GM23338 (cell line): ENCODE measurements around the gene TBX2. TPM values are rescaled to one million over a fixed set of nuclear protein-coding genes. Genes with fewer than 3 reads are reported as not detected.

Experiments
- ATAC-seq: fragments of 200-7000 bp; cut with Tn5 transposase; 3 replicates; pipeline ENCODE4 v1.9.1; 2020
- DNase-seq: peaks from one replicate; pipeline ENCODE4 v3.0.0-alpha.2; 2015; ENCODE audit warnings: low spot score
- H2AFZ ChIP-seq: fragments of 200-600 bp; sonication (generic); 2 replicates; pipeline ENCODE4 v1.8.0; 2016; ENCODE audit warnings: antibody characterized with exemption, mild to moderate bottlenecking, moderate library complexity
- H3F3A ChIP-seq: fragments of 200-600 bp; sonication (generic); replicated peaks from 2 replicates; pipeline ENCODE4 v1.8.0; 2017; ENCODE audit warnings: antibody characterized with exemption, mixed run types, low read depth
- H3K27ac ChIP-seq: fragments of 200-600 bp; sonication (generic); 2 replicates; pipeline ENCODE4 v1.6.1; 2016; ENCODE audit warnings: low read depth
- H3K27me3 ChIP-seq: fragments of 200-600 bp; sonication (generic); 2 replicates; pipeline ENCODE4 v1.8.0; 2016; ENCODE audit warnings: mild to moderate bottlenecking, mixed run types, moderate library complexity; ENCODE audit not compliant: insufficient read depth
- H3K36me3 ChIP-seq: fragments of 200-600 bp; sonication (generic); 2 replicates; pipeline ENCODE4 v1.8.0; 2016; ENCODE audit warnings: mild to moderate bottlenecking; ENCODE audit not compliant: insufficient read depth
- H3K4me1 ChIP-seq: fragments of 200-600 bp; sonication (generic); 2 replicates; pipeline ENCODE4 v1.8.0; 2016; ENCODE audit warnings: mild to moderate bottlenecking, moderate library complexity; ENCODE audit not compliant: insufficient read depth
- H3K4me2 ChIP-seq: fragments of 200-600 bp; sonication (generic); 2 replicates; pipeline ENCODE4 v1.7.1; 2017; ENCODE audit warnings: mixed run types
- H3K4me3 ChIP-seq: fragments of 200-600 bp; sonication (generic); 2 replicates; pipeline ENCODE4 v1.6.1; 2016; ENCODE audit warnings: mixed run types
- H3K79me2 ChIP-seq: fragments of 200-600 bp; sonication (generic); replicated peaks from 2 replicates; pipeline ENCODE4 v1.8.0; 2017; ENCODE audit warnings: mild to moderate bottlenecking; ENCODE audit not compliant: insufficient read depth
- H3K9me2 ChIP-seq: fragments of 200-600 bp; sonication (generic); 2 replicates; pipeline ENCODE4 v1.8.0; 2017; ENCODE audit not compliant: insufficient read depth
- H4K20me1 ChIP-seq: fragments of 200-600 bp; sonication (generic); replicated peaks from 2 replicates; pipeline ENCODE4 v1.8.0; 2017; ENCODE audit warnings: mild to moderate bottlenecking; ENCODE audit not compliant: insufficient read depth
- H3K27ac Mint-ChIP-seq: 2 replicates; pipeline ENCODE4 v1.8.0; 2020; ENCODE audit warnings: inconsistent platforms, mild to moderate bottlenecking, moderate library complexity, mixed read lengths
- H3K27me3 Mint-ChIP-seq: 3 replicates; pipeline ENCODE4 v1.8.0; 2022; ENCODE audit warnings: low read depth, mild to moderate bottlenecking, moderate library complexity, mixed read lengths, inconsistent platforms; ENCODE audit not compliant: insufficient read depth, poor library complexity
- H3K36me3 Mint-ChIP-seq: 3 replicates; pipeline ENCODE4 v1.8.0; 2021; ENCODE audit warnings: low read depth, mild to moderate bottlenecking, inconsistent platforms, moderate library complexity, mixed read lengths
- H3K4me1 Mint-ChIP-seq: 3 replicates; pipeline ENCODE4 v1.8.0; 2020; ENCODE audit warnings: mild to moderate bottlenecking, inconsistent platforms, mixed read lengths
- H3K4me3 Mint-ChIP-seq: 3 replicates; pipeline ENCODE4 v1.8.0; 2021; ENCODE audit warnings: moderate library complexity, mild to moderate bottlenecking, inconsistent platforms, mixed read lengths
- H3K9me3 Mint-ChIP-seq: 3 replicates; pipeline ENCODE4 v1.8.0; 2020; ENCODE audit warnings: moderate library complexity, mild to moderate bottlenecking, inconsistent platforms, mixed read lengths
- CREB1 ChIP-seq: fragments of 250-450 bp; sonication (Bioruptor Pico); IDR thresholded peaks from 2 replicates; pipeline ENCODE4 v1.5.0; 2020; ENCODE audit warnings: low read depth, mild to moderate bottlenecking, moderate library complexity
- CTCF ChIP-seq, 2 experiments: fragments of 200-600 bp in 1 of 2; sonication (generic) in 1 of 2; conservative IDR thresholded peaks; 2 replicates each; pipeline versions ENCODE4 v1.5.1 to v1.6.1; 2016 to 2017; ENCODE audit warnings: antibody characterized with exemption in 2 of 2, low read depth in 2 of 2, mild to moderate bottlenecking in 2 of 2, moderate library complexity in 1 of 2
- ETS1 ChIP-seq: IDR thresholded peaks from 2 replicates; pipeline ENCODE4 v1.6.1; 2016; ENCODE audit warnings: antibody characterized with exemption
- EZH2 ChIP-seq: fragments of 200-600 bp; sonication (generic); IDR thresholded peaks from one replicate; pipeline ENCODE4 v1.8.0; 2017; ENCODE audit warnings: antibody characterized with exemption, mild to moderate bottlenecking, low read depth; ENCODE audit not compliant: unreplicated experiment
- EZH2phosphoT487 ChIP-seq: fragments of 200-600 bp; sonication (generic); IDR thresholded peaks from one replicate; pipeline ENCODE4 v1.8.1; 2018; ENCODE audit warnings: antibody characterized with exemption; ENCODE audit not compliant: unreplicated experiment
- JUNB ChIP-seq: IDR thresholded peaks from one replicate; pipeline ENCODE4 v1.6.1; 2016; ENCODE audit warnings: antibody characterized with exemption; ENCODE audit not compliant: unreplicated experiment
- NANOG ChIP-seq: IDR thresholded peaks from 2 replicates; pipeline ENCODE4 v1.6.1; 2016; ENCODE audit warnings: antibody characterized with exemption, borderline replicate concordance
- POLR2AphosphoS5 ChIP-seq: IDR thresholded peaks from 2 replicates; pipeline ENCODE4 v1.6.1; 2016; ENCODE audit warnings: antibody characterized with exemption, low read depth
- REST ChIP-seq: IDR thresholded peaks from one replicate; pipeline ENCODE4 v1.6.1; 2018; ENCODE audit warnings: antibody characterized with exemption; ENCODE audit not compliant: unreplicated experiment
- STAT1 ChIP-seq: IDR thresholded peaks from one replicate; pipeline ENCODE4 v1.6.1; 2016; ENCODE audit warnings: antibody characterized with exemption; ENCODE audit not compliant: unreplicated experiment
- ZNF114 ChIP-seq: fragments of 250-450 bp; sonication (Bioruptor Pico); IDR thresholded peaks from 2 replicates; pipeline ENCODE4 v1.5.0; 2020; ENCODE audit warnings: mild to moderate bottlenecking, moderate library complexity
- ZNF331 ChIP-seq: fragments of 250-450 bp; sonication (Bioruptor Pico); IDR thresholded peaks from 2 replicates; pipeline ENCODE4 v1.5.0; 2020; ENCODE audit warnings: low read depth, mild to moderate bottlenecking, moderate library complexity
- ZNF462 ChIP-seq: fragments of 250-450 bp; sonication (Bioruptor Pico); IDR thresholded peaks from 2 replicates; pipeline ENCODE4 v1.5.0; 2020; ENCODE audit warnings: mild to moderate bottlenecking, moderate library complexity
- polyA plus RNA-seq: library from polyadenylated mRNA; unstranded; fragments of >200 nt; fragmentation: Nextera tagmentation; extraction: Ambion mirVana; gene quantifications from 2 replicates; pipeline ENCODE4 v1.2.1, GENCODE V29; 2016
- total RNA-seq: library from RNA; depleted of rRNA; stranded (reverse); fragments of >200 nt; shearing (Covaris generic); gene quantifications from 2 replicates; pipeline ENCODE4 v1.2.3, GENCODE V29; 2014

TBX2 gene
- total and polyA plus RNA-seq, 2 experiments from 2014 or later, result not detected

GRCh38 chr17:61362396-61362795, 37.2 kb upstream of the TBX2 start:
- H3K27me3 Mint-ChIP-seq, result no peaks in the 10 kb centered on the region
- DNase-seq (no peak), ATAC-seq (no peak)
- no peak overlapping the region for H3K4me2 ChIP-seq
- H3K36me3 ChIP-seq, result no peaks in the 10 kb centered on the region
- no peak overlapping the region for H2AFZ ChIP-seq
- H3K27ac ChIP-seq, result no peak overlapping the region
- no peak overlapping the region for H3K4me3 Mint-ChIP-seq
- H3K27me3 ChIP-seq, result no peaks in the 10 kb centered on the region
- no peak for TF ChIP-seq ZNF462 (CRISPR knock-in tag)
- TF ChIP-seq JUNB, result no peak
- no peak for TF ChIP-seq ZNF114 (CRISPR knock-in tag)
- no peak for TF ChIP-seq EZH2
- no peak for TF ChIP-seq REST
- TF ChIP-seq ZNF331 (CRISPR knock-in tag), result no peak
- TF ChIP-seq CREB1 (CRISPR knock-in tag), result no peak
- no peak for TF ChIP-seq POLR2AphosphoS5
- no peak for TF ChIP-seq EZH2phosphoT487
- no peak for TF ChIP-seq STAT1
- no peak for TF ChIP-seq NANOG
- TF ChIP-seq ETS1, result no peak
- TF ChIP-seq CTCF (conservative IDR thresholded peaks at IDR 0.05; ENCODE audit: low read depth in 2 of 2), result no peak
- H3K79me2 ChIP-seq, result no peaks in the 10 kb centered on the region
- H3K9me2 ChIP-seq, result no peaks in the 10 kb centered on the region
- H3K4me1 ChIP-seq, result no peaks in the 10 kb centered on the region
- H3F3A ChIP-seq, result no peaks in the 10 kb centered on the region
- no peak overlapping the region for H3K4me3 ChIP-seq
- H3K9me3 Mint-ChIP-seq, result no peaks in the 10 kb centered on the region
- no peak overlapping the region for H3K27ac Mint-ChIP-seq
- H3K36me3 Mint-ChIP-seq, result no peaks in the 10 kb centered on the region
- peaks cover 7% of the 10 kb centered on the region; the same call in 2 of the 3 replicates for H3K4me1 Mint-ChIP-seq
- no peaks in the 10 kb centered on the region for H4K20me1 ChIP-seq
